Measurements from ENCODE around the gene STX12. TPM values are rescaled to one million over a fixed set of nuclear protein-coding genes. Genes with fewer than 3 reads are reported as not detected.

Gene STX12
- total and polyA plus RNA-seq, 2 donors from 2014 or later: 27.9 to 49.0 TPM

DNA sequence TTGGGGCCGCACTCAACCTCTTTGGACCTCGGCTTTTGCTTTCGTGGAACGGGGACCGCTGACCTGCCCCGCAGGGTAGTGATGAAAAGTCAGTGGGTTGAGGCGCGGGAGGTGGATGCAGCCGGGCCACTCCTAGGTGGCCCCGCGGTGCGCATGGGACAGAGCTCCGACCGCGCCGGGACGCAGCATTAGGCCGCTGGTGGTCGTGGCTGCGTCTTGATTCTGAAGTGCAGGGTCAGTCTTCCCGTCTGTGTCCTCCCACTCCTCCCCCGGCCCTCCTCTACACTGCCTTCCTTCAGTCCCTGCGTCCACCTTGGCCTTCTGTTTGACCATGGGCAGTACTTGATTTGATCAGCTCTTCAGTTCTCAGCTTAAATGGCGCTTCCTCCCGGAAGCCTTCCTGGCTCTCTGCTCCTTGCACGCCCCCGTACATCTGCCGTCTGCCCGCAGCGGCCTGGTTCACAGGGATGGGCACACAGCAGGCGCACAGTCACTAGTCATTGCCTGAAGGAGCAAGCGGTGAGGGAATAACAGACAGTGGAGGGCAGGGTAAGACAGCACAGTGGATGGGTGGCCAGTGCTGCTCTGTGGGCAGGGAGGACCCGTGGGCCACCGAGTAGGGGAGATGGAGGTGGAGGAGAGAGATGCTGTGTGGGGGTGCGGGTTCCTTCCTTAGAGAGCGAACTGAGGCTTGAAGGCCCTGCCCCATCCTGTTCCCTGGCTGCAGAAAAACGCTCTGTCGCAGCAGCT, 100.0 kb downstream of the STX12 start:
- TF ChIP-seq CTCF (IDR thresholded peaks at IDR 0.05; ENCODE audit: borderline replicate concordance, extremely low read depth, insufficient read depth): no peak
- intact Hi-C loops (cut with DNase I): no loop called here
- no peaks in the 10 kb centered on the region for H3K27me3 ChIP-seq (ENCODE audit: control insufficient read depth, insufficient read depth, low read length)
- H3K4me1 ChIP-seq (ENCODE audit: control insufficient read depth in 2 of 3, insufficient read depth in 2 of 3, low read depth in 1 of 3, low read length in 3 of 3): peaks cover 0 to 13% (median 0%) of the 10 kb centered on the region in 3 donors
- H3K4me3 ChIP-seq (ENCODE audit: low read length in 3 of 3): peak overlapping the region; percentile 8 to 57 (median 56)
- no peaks in the 10 kb centered on the region for H3K9me3 ChIP-seq (ENCODE audit: control insufficient read depth in 2 of 3, insufficient read depth in 1 of 3, low read length in 3 of 3)
- H3K27ac ChIP-seq (ENCODE audit: low read depth in 2 of 2, low read length in 2 of 2): peak overlapping the region; percentile 29 to 75
- no peaks in the 10 kb centered on the region for H3K36me3 ChIP-seq (ENCODE audit: control insufficient read depth in 2 of 3, insufficient read depth in 3 of 3, low read length in 3 of 3)
- FAIRE-seq (no peak), DNase-seq (peak in 3 of 5 donors; percentile 15 to 19 (median 17))
- H3K9ac ChIP-seq (ENCODE audit: low read length in 3 of 3): peak overlapping the region in 2 of 3 donors; percentile 69 to 73

GRCh38 chr1:27873671-27874384, 100.8 kb downstream of the STX12 start:
- intact Hi-C loops (cut with DNase I): no loop called here
- no peak for FAIRE-seq
- Histone ChIP-seq H3K27me3 (ENCODE audit: control insufficient read depth, insufficient read depth, low read length) (no peaks in the 10 kb centered on the region), H3K27ac (ENCODE audit: low read depth in 2 of 2, low read length in 2 of 2) (no peak overlapping the region), H3K4me3 (ENCODE audit: low read length in 3 of 3) (peak overlapping the region in 1 of 3 donors; percentile 18), H3K36me3 (ENCODE audit: control insufficient read depth in 2 of 3, insufficient read depth in 3 of 3, low read length in 3 of 3) (no peaks in the 10 kb centered on the region), H3K9ac (ENCODE audit: low read length in 3 of 3) (no peak overlapping the region), H3K9me3 (ENCODE audit: control insufficient read depth in 2 of 3, insufficient read depth in 1 of 3, low read length in 3 of 3) (no peaks in the 10 kb centered on the region), H3K4me1 (ENCODE audit: control insufficient read depth in 2 of 3, insufficient read depth in 2 of 3, low read depth in 1 of 3, low read length in 3 of 3) (peaks cover 0 to 11% (median 0%) of the 10 kb centered on the region in 3 donors)
- no peak for TF ChIP-seq CTCF (IDR thresholded peaks at IDR 0.05; ENCODE audit: borderline replicate concordance, extremely low read depth, insufficient read depth)
- peak in 1 of 5 donors; percentile 78 for DNase-seq

Other genes starting within 250 kb of the STX12 start
- gene AHDC1, start 169.1 kb upstream of the STX12 start, total RNA-seq: 48.2 TPM
- 8.5 TPM for gene AHDC1, start 169.1 kb upstream of the STX12 start, polyA plus RNA-seq (ENCODE audit: insufficient read depth, low read depth, low replicate concordance)
- gene FGR, start 138.0 kb upstream of the STX12 start, total RNA-seq: 23.3 TPM
- gene FGR, start 138.0 kb upstream of the STX12 start, polyA plus RNA-seq (ENCODE audit: insufficient read depth, low read depth, low replicate concordance): 2.5 TPM
- 69.5 TPM for gene IFI6, start 101.0 kb upstream of the STX12 start, total RNA-seq
- 148 TPM for gene IFI6, start 101.0 kb upstream of the STX12 start, polyA plus RNA-seq (ENCODE audit: insufficient read depth, low read depth, low replicate concordance)
- gene FAM76A, start 47.3 kb upstream of the STX12 start, total RNA-seq: 17.0 TPM
- 5.9 TPM for gene FAM76A, start 47.3 kb upstream of the STX12 start, polyA plus RNA-seq (ENCODE audit: insufficient read depth, low read depth, low replicate concordance)
- 38.6 TPM for gene PPP1R8, start 57.6 kb downstream of the STX12 start, total RNA-seq
- 21.8 TPM for gene PPP1R8, start 57.6 kb downstream of the STX12 start, polyA plus RNA-seq (ENCODE audit: insufficient read depth, low read depth, low replicate concordance)
- gene THEMIS2, start 99.3 kb downstream of the STX12 start, total RNA-seq: 47.2 TPM
- gene THEMIS2, start 99.3 kb downstream of the STX12 start, polyA plus RNA-seq (ENCODE audit: insufficient read depth, low read depth, low replicate concordance): 5.2 TPM
- 36.0 TPM for gene RPA2, start 141.4 kb downstream of the STX12 start, total RNA-seq
- 32.6 TPM for gene RPA2, start 141.4 kb downstream of the STX12 start, polyA plus RNA-seq (ENCODE audit: insufficient read depth, low read depth, low replicate concordance)
- gene SMPDL3B, start 161.8 kb downstream of the STX12 start, total RNA-seq: 9.7 TPM
- 5.9 TPM for gene SMPDL3B, start 161.8 kb downstream of the STX12 start, polyA plus RNA-seq (ENCODE audit: insufficient read depth, low read depth, low replicate concordance)
- gene XKR8, start 186.8 kb downstream of the STX12 start, total RNA-seq: 8.2 TPM
- 9.1 TPM for gene XKR8, start 186.8 kb downstream of the STX12 start, polyA plus RNA-seq (ENCODE audit: insufficient read depth, low read depth, low replicate concordance)